H9 (cell line): Measurements from ENCODE around the gene ANAPC4. TPM values are rescaled to one million over a fixed set of nuclear protein-coding genes. Genes with fewer than 3 reads are reported as not detected.

Experiments
- DNase-seq: peaks from one replicate; pipeline ENCODE4 v3.0.0-alpha.2; 2017
- H2AFZ ChIP-seq: one replicate; pipeline ENCODE4 v1.6.1; 2013; ENCODE audit warnings: mild to moderate bottlenecking, low read length, control low read depth, moderate library complexity
- H2AK5ac ChIP-seq: 2 replicates; pipeline ENCODE4 v1.6.1; 2013; ENCODE audit warnings: low read length, control low read depth, mixed read lengths; ENCODE audit not compliant: insufficient read length
- H2BK120ac ChIP-seq: one replicate; pipeline ENCODE4 v1.6.1; 2013; ENCODE audit warnings: low read depth, mild to moderate bottlenecking, low read length, control low read depth, inconsistent platforms; ENCODE audit not compliant: poor library complexity, severe bottlenecking
- H2BK12ac ChIP-seq: 2 replicates; pipeline ENCODE4 v1.6.1; 2013; ENCODE audit warnings: low read length, control low read depth, mixed read lengths, low read depth; ENCODE audit not compliant: insufficient read length
- H2BK15ac ChIP-seq: 2 replicates; pipeline ENCODE4 v1.6.1; 2013; ENCODE audit warnings: low read depth, low read length, control low read depth
- H2BK20ac ChIP-seq: one replicate; pipeline ENCODE4 v1.6.1; 2013; ENCODE audit warnings: low read depth, mild to moderate bottlenecking, low read length, control low read depth, inconsistent platforms; ENCODE audit not compliant: poor library complexity, severe bottlenecking
- H2BK5ac ChIP-seq: 2 replicates; pipeline ENCODE4 v1.6.1; 2013; ENCODE audit warnings: low read length, control low read depth, mixed read lengths; ENCODE audit not compliant: insufficient read length
- H3K14ac ChIP-seq: 2 replicates; pipeline ENCODE4 v1.6.1; 2013; ENCODE audit warnings: low read length, control low read depth; ENCODE audit not compliant: insufficient read depth
- H3K18ac ChIP-seq: 2 replicates; pipeline ENCODE4 v1.6.1; 2013; ENCODE audit warnings: low read depth, mild to moderate bottlenecking, mixed read lengths, low read length, control low read depth; ENCODE audit not compliant: insufficient read length
- H3K23ac ChIP-seq: 2 replicates; pipeline ENCODE4 v1.6.1; 2013; ENCODE audit warnings: low read length, control low read depth, mixed read lengths, low read depth; ENCODE audit not compliant: insufficient read length
- H3K23me2 ChIP-seq: 2 replicates; pipeline ENCODE4 v1.6.1; 2013; ENCODE audit warnings: low read depth, mild to moderate bottlenecking, mixed read lengths, low read length, control low read depth; ENCODE audit not compliant: insufficient read length, poor library complexity, severe bottlenecking
- H3K27ac ChIP-seq: 2 replicates; pipeline ENCODE4 v1.5.1; 2013; ENCODE audit warnings: low read length, control low read depth, mixed read lengths, low read depth; ENCODE audit not compliant: insufficient read length
- H3K27me3 ChIP-seq: 2 replicates; pipeline ENCODE4 v1.6.1; 2013; ENCODE audit warnings: low read length, control low read depth, inconsistent platforms; ENCODE audit not compliant: insufficient read depth
- H3K4ac ChIP-seq: 2 replicates; pipeline ENCODE4 v1.6.1; 2013; ENCODE audit warnings: low read depth, mild to moderate bottlenecking, control low read depth, inconsistent platforms, low read length, moderate library complexity
- H3K4me1 ChIP-seq: 2 replicates; pipeline ENCODE4 v1.6.1; 2013; ENCODE audit warnings: low read length, control low read depth, inconsistent platforms; ENCODE audit not compliant: insufficient read depth
- H3K4me2 ChIP-seq: 2 replicates; pipeline ENCODE4 v1.6.1; 2013; ENCODE audit warnings: low read length, control low read depth, mixed read lengths; ENCODE audit not compliant: insufficient read length, insufficient read depth
- H3K56ac ChIP-seq: 2 replicates; pipeline ENCODE4 v1.6.1; 2013; ENCODE audit warnings: low read depth, mild to moderate bottlenecking, mixed read lengths, low read length, control low read depth; ENCODE audit not compliant: insufficient read length
- H3K79me1 ChIP-seq: 2 replicates; pipeline ENCODE4 v1.6.1; 2013; ENCODE audit warnings: low read depth, mild to moderate bottlenecking, moderate library complexity, low read length, control low read depth, inconsistent platforms; ENCODE audit not compliant: insufficient read depth, poor library complexity, severe bottlenecking
- H3K79me2 ChIP-seq: 2 replicates; pipeline ENCODE4 v1.6.1; 2013; ENCODE audit warnings: low read length, control low read depth, inconsistent platforms; ENCODE audit not compliant: insufficient read depth
- H3K9ac ChIP-seq: 2 replicates; pipeline ENCODE4 v1.6.1; 2013; ENCODE audit warnings: low read length, control low read depth, mixed read lengths; ENCODE audit not compliant: insufficient read length; ENCODE audit errors: extremely low read depth
- H3K9me3 ChIP-seq: one replicate; pipeline ENCODE4 v1.6.1; 2013; ENCODE audit warnings: low read depth, low read length, inconsistent platforms; ENCODE audit not compliant: control insufficient read depth
- H3T11ph ChIP-seq: one replicate; pipeline ENCODE4 v1.6.1; 2013; ENCODE audit warnings: mild to moderate bottlenecking, low read length, control low read depth, inconsistent platforms
- H4K20me1 ChIP-seq: one replicate; pipeline ENCODE4 v1.6.1; 2013; ENCODE audit not compliant: control insufficient read depth, insufficient read length, insufficient read depth
- H4K5ac ChIP-seq: 2 replicates; pipeline ENCODE4 v1.6.1; 2013; ENCODE audit warnings: low read depth, mild to moderate bottlenecking, mixed read lengths, low read length, control low read depth; ENCODE audit not compliant: insufficient read length
- H4K8ac ChIP-seq: replicated peaks from 2 replicates; pipeline ENCODE4 v1.6.1; 2013; ENCODE audit warnings: low read length, control low read depth, mixed read lengths, low read depth; ENCODE audit not compliant: insufficient read length
- H4K91ac ChIP-seq: 2 replicates; pipeline ENCODE4 v1.6.1; 2013; ENCODE audit warnings: low read depth, mild to moderate bottlenecking, moderate library complexity, mixed read lengths, low read length, control low read depth; ENCODE audit not compliant: insufficient read length
- H3K27ac Mint-ChIP-seq, 3 experiments: 2 replicates in 2 of 3; 3 replicates in 1 of 3; pipeline ENCODE4 v1.8.0; 2020 to 2021; ENCODE audit warnings: mixed read lengths in 3 of 3, mild to moderate bottlenecking in 1 of 3, moderate library complexity in 1 of 3
- H3K27me3 Mint-ChIP-seq: 2 replicates; pipeline ENCODE4 v1.8.0; 2021; ENCODE audit warnings: low read depth, mild to moderate bottlenecking, moderate library complexity, mixed read lengths
- H3K36me3 Mint-ChIP-seq, 3 experiments: 2 replicates in 2 of 3; 3 replicates in 1 of 3; pipeline ENCODE4 v1.8.0; 2020 to 2021; ENCODE audit warnings: low read depth in 3 of 3, mixed read lengths in 3 of 3; ENCODE audit not compliant: insufficient read depth in 1 of 3
- H3K4me1 Mint-ChIP-seq, 2 experiments: 2 replicates each; pipeline ENCODE4 v1.8.0; 2020; ENCODE audit warnings: mixed read lengths in 2 of 2
- H3K4me3 Mint-ChIP-seq, 2 experiments: 2 replicates in 1 of 2; 3 replicates in 1 of 2; pipeline ENCODE4 v1.8.0; 2020 to 2021; ENCODE audit warnings: mild to moderate bottlenecking in 2 of 2, mixed read lengths in 2 of 2, moderate library complexity in 1 of 2
- H3K9me3 Mint-ChIP-seq, 2 experiments: 2 replicates in 1 of 2; 3 replicates in 1 of 2; pipeline ENCODE4 v1.8.0; 2020; ENCODE audit warnings: mild to moderate bottlenecking in 2 of 2, mixed read lengths in 2 of 2, moderate library complexity in 1 of 2
- WGBS: extraction: QIAGEN DNeasy Blood & Tissue Kit; methylation state at CpG from one replicate; pipeline ENCODE4 v1.1.7; 2013; ENCODE audit warnings: missing lambda C conversion rate, low lambda C conversion rate, mixed read lengths; ENCODE audit not compliant: insufficient read length; ENCODE audit errors: extremely low coverage; 5-methylcytosine and 5-hydroxymethylcytosine counted together
- total RNA-seq: library from RNA; stranded (reverse); gene quantifications from 2 replicates; pipeline ENCODE4 v1.2.1, GENCODE V29; 2021
- TF ChIP-seq, protein P1 (sequence below): fragments of 200-600 bp; sonication (generic); conservative IDR thresholded peaks from 3 replicates; pipeline ENCODE4 v1.8.0; 2021; ENCODE audit warnings: antibody characterized with exemption, mild to moderate bottlenecking

ANAPC4 gene
- total RNA-seq, 1 experiment from 2014 or later, result 42.5 TPM

DNA sequence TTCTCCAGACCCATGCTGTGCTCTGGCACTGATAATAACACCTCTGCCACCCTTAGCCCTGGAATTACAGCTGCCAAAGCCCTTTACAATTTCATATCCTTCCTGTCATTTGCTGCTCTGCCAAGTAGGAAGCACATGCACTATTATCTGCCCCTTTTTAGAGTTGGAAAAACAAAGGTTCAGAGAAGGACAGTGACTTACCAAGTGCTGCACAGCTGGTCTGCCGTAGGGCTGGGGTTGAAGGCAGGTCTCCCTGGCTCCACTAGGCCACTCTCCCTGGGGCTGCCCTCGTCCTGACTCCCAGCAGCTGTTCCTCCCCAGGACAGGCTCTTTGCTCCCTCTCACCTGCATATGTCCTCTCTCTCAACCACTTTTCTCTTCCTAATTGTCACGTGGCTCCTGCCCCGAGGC is 73.4 kb downstream of the ANAPC4 start:
- H2AFZ ChIP-seq, result no peak overlapping the region
- TF ChIP-seq, protein P1, sequence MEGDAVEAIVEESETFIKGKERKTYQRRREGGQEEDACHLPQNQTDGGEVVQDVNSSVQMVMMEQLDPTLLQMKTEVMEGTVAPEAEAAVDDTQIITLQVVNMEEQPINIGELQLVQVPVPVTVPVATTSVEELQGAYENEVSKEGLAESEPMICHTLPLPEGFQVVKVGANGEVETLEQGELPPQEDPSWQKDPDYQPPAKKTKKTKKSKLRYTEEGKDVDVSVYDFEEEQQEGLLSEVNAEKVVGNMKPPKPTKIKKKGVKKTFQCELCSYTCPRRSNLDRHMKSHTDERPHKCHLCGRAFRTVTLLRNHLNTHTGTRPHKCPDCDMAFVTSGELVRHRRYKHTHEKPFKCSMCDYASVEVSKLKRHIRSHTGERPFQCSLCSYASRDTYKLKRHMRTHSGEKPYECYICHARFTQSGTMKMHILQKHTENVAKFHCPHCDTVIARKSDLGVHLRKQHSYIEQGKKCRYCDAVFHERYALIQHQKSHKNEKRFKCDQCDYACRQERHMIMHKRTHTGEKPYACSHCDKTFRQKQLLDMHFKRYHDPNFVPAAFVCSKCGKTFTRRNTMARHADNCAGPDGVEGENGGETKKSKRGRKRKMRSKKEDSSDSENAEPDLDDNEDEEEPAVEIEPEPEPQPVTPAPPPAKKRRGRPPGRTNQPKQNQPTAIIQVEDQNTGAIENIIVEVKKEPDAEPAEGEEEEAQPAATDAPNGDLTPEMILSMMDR, result no peak
- Mint-ChIP-seq H3K27me3 (peaks cover 8% of the 10 kb centered on the region), H3K27ac (peak overlapping the region in 2 of 3 experiments; percentile 36 to 68; a peak in 3 of 7 replicates), H3K36me3 (no peaks in the 10 kb centered on the region), H3K4me3 (no peak overlapping the region), H3K9me3 (no peaks in the 10 kb centered on the region), H3K4me1 (peaks cover 34 to 37% of the 10 kb centered on the region in 2 experiments)
- H4K91ac ChIP-seq, result no peak overlapping the region
- no peak overlapping the region; the same call in 1 of the 2 replicates for H3K14ac ChIP-seq
- H3K4ac ChIP-seq, result no peak overlapping the region
- DNase-seq, result no peak
- H3K79me1 ChIP-seq, result no peaks in the 10 kb centered on the region
- no CpG with 5 or more reads among the region's 4 CpGs for WGBS
- H3K4me2 ChIP-seq, result no peak overlapping the region
- no peak overlapping the region for H4K5ac ChIP-seq
- H3K27ac ChIP-seq, result no peak overlapping the region
- H3K56ac ChIP-seq, result no peak overlapping the region
- H3T11ph ChIP-seq, result no peak overlapping the region
- no peaks in the 10 kb centered on the region; the same call in 1 of the 2 replicates for H3K4me1 ChIP-seq
- no peak overlapping the region for H3K18ac ChIP-seq
- H3K9ac ChIP-seq, result no peak overlapping the region
- no peak overlapping the region for H2AK5ac ChIP-seq
- no peaks in the 10 kb centered on the region; the same call in 1 of the 2 replicates for H3K27me3 ChIP-seq
- H3K9me3 ChIP-seq, result no peaks in the 10 kb centered on the region
- no peaks in the 10 kb centered on the region for H3K23me2 ChIP-seq
- no peaks in the 10 kb centered on the region for H3K79me2 ChIP-seq
- H2BK120ac ChIP-seq, result no peak overlapping the region
- no peak overlapping the region for H2BK20ac ChIP-seq
- no peak overlapping the region for H2BK15ac ChIP-seq
- H2BK12ac ChIP-seq, result no peak overlapping the region
- no peak overlapping the region for H2BK5ac ChIP-seq
- H4K20me1 ChIP-seq, result no peaks in the 10 kb centered on the region
- H3K23ac ChIP-seq, result no peak overlapping the region
- H4K8ac ChIP-seq, result no peak overlapping the region
